Naive thymus-derived CD8-positive, alpha-beta T cell (primary cell): ENCODE measurements around the gene INO80D. TPM values are rescaled to one million over a fixed set of nuclear protein-coding genes. Genes with fewer than 3 reads are reported as not detected.
"Not testable (repeated sequence)": the region's sequence is repeated elsewhere in the genome, so short reads cannot be mapped to it uniquely, and the experiment has no call there.

Source experiments
- ATAC-seq, 2 donors: fragments of 150-1000 bp; cut with Tn5 transposase in 1 of 2; sonication (Bioruptor Pico), chemical (Tn5 transposase) in 1 of 2; 1 replicate in 1 of 2; 2 replicates in 1 of 2; pipeline ENCODE4 v1.10.0; 2021; ENCODE audit warnings: mild to moderate bottlenecking in 2 of 2, moderate library complexity in 2 of 2
- POLR2A ChIA-PET: fragments of 350-600 bp; sonication (Branson Sonifier 250); formaldehyde crosslinking; loops from one replicate; lab custom pipeline; 2021; ENCODE audit warnings: antibody characterized with exemption; lab: Charles Lee
- DNase-seq, 10 donors: peaks; one replicate each; pipeline versions ENCODE4 v3.0.0 to v3.0.0-alpha.2; 2020 to 2022
- H3K27ac Mint-ChIP-seq, 10 donors: one replicate each; pipeline ENCODE4 v1.8.0; 2020 to 2022; ENCODE audit warnings: mild to moderate bottlenecking in 10 of 10, mixed read lengths in 10 of 10, moderate library complexity in 4 of 10, inconsistent platforms in 1 of 10
- H3K27me3 Mint-ChIP-seq, 5 donors: one replicate each; pipeline ENCODE4 v1.8.0; 2021 to 2022; ENCODE audit warnings: mixed read lengths in 5 of 5
- H3K36me3 Mint-ChIP-seq, 3 donors: one replicate each; pipeline ENCODE4 v1.8.0; 2020 to 2022; ENCODE audit warnings: mixed read lengths in 3 of 3, mild to moderate bottlenecking in 2 of 3, inconsistent platforms in 1 of 3
- H3K4me1 Mint-ChIP-seq, 4 donors: one replicate each; pipeline ENCODE4 v1.8.0; 2021 to 2022; ENCODE audit warnings: mixed read lengths in 4 of 4
- H3K4me3 Mint-ChIP-seq, 10 donors: one replicate each; pipeline ENCODE4 v1.8.0; 2020 to 2022; ENCODE audit warnings: mild to moderate bottlenecking in 10 of 10, mixed read lengths in 10 of 10, moderate library complexity in 6 of 10, inconsistent platforms in 1 of 10
- H3K9me3 Mint-ChIP-seq, 9 donors: one replicate each; pipeline ENCODE4 v1.8.0; 2020 to 2022; ENCODE audit warnings: mixed read lengths in 9 of 9, mild to moderate bottlenecking in 3 of 9, inconsistent platforms in 1 of 9, moderate library complexity in 1 of 9
- polyA plus RNA-seq, 3 donors: library from polyadenylated mRNA; unstranded; fragments of 300-500 nt; fragmentation: Illumina TruSeq; gene quantifications; one replicate each; pipeline ENCODE4 v1.2.3, GENCODE V29; 2021
- total RNA-seq, 8 experiments: library from RNA in 2 of 8; stranded (reverse) in 2 of 8; gene quantifications; one replicate each; pipeline ENCODE4 v1.2.3 and lab custom pipeline; 2021 to 2026

Gene INO80D
- total and polyA plus RNA-seq, 5 experiments from 2014 or later, result 9.4 to 38.7 (median 13.1) TPM

- H3K27ac Mint-ChIP-seq, DNase-seq, ATAC-seq, H3K27me3 Mint-ChIP-seq, POLR2A ChIA-PET, H3K4me1 Mint-ChIP-seq, H3K9me3 Mint-ChIP-seq, H3K4me3 Mint-ChIP-seq: not testable (repeated sequence)
- H3K36me3 Mint-ChIP-seq, result peaks cover 4 to 21% (median 16%) of the 10 kb centered on the region in 3 donors
Observed at GRCh38 chr2:205988681-205989080, 97.3 kb downstream of the INO80D start.

GRCh38 chr2:205988274-205988673 is 97.7 kb downstream of the INO80D start:
- POLR2A ChIA-PET, result no interaction called here
- H3K4me1 Mint-ChIP-seq, result peaks cover 0 to 7% (median under 1%) of the 10 kb centered on the region in 4 donors
- no peaks in the 10 kb centered on the region for H3K27me3 Mint-ChIP-seq
- H3K27ac Mint-ChIP-seq, result no peak overlapping the region
- H3K4me3 Mint-ChIP-seq, result no peak overlapping the region
- ATAC-seq (no peak), DNase-seq (no peak)
- H3K9me3 Mint-ChIP-seq, result no peaks in the 10 kb centered on the region
- peaks cover 0 to 17% (median 13%) of the 10 kb centered on the region in 3 donors for H3K36me3 Mint-ChIP-seq

- H3K4me3 Mint-ChIP-seq, ATAC-seq, H3K27me3 Mint-ChIP-seq, H3K36me3 Mint-ChIP-seq, DNase-seq, H3K9me3 Mint-ChIP-seq, POLR2A ChIA-PET, H3K4me1 Mint-ChIP-seq, H3K27ac Mint-ChIP-seq: not testable (repeated sequence)
Observed at GRCh38 chr2:205986334-205986733, 99.6 kb downstream of the INO80D start.

- no peaks in the 10 kb centered on the region for H3K27me3 Mint-ChIP-seq
- H3K4me1 Mint-ChIP-seq, result peaks cover 0 to 6% (median under 1%) of the 10 kb centered on the region in 4 donors
- H3K9me3 Mint-ChIP-seq, result no peaks in the 10 kb centered on the region
- ATAC-seq (no peak), DNase-seq (no peak)
- H3K4me3 Mint-ChIP-seq, result no peak overlapping the region
- no peak overlapping the region for H3K27ac Mint-ChIP-seq
- POLR2A ChIA-PET, result no interaction called here
- peaks cover 0 to 5% (median 0%) of the 10 kb centered on the region in 3 donors for H3K36me3 Mint-ChIP-seq
Observed at GRCh38 chr2:205984381-205984780, 101.6 kb downstream of the INO80D start.

- Mint-ChIP-seq H3K4me1 (peaks cover 0 to 1% (median 0%) of the 10 kb centered on the region in 4 donors), H3K27ac (peak overlapping the region in 1 of 10 donors; percentile 53), H3K27me3 (no peaks in the 10 kb centered on the region), H3K4me3 (no peak overlapping the region), H3K9me3 (peaks cover 0 to 7% (median 0%) of the 10 kb centered on the region in 9 donors), H3K36me3 (peaks cover 0 to 13% (median 0%) of the 10 kb centered on the region in 3 donors)
- DNase-seq (no peak), ATAC-seq (no peak)
- POLR2A ChIA-PET, result no interaction called here
Observed at GRCh38 chr2:205982776-205983327, 103.1 kb downstream of the INO80D start.

- POLR2A ChIA-PET, H3K4me3 Mint-ChIP-seq, ATAC-seq, H3K27ac Mint-ChIP-seq, H3K4me1 Mint-ChIP-seq, H3K9me3 Mint-ChIP-seq, DNase-seq, H3K27me3 Mint-ChIP-seq: not testable (repeated sequence)
- peaks cover 0 to 13% (median 0%) of the 10 kb centered on the region in 3 donors for H3K36me3 Mint-ChIP-seq
Observed at GRCh38 chr2:205978728-205979127, 107.2 kb downstream of the INO80D start.

- H3K27me3 Mint-ChIP-seq, H3K9me3 Mint-ChIP-seq, DNase-seq, POLR2A ChIA-PET, H3K4me3 Mint-ChIP-seq, H3K27ac Mint-ChIP-seq, H3K4me1 Mint-ChIP-seq, ATAC-seq: not testable (repeated sequence)
- peaks cover 0 to 13% (median 0%) of the 10 kb centered on the region in 3 donors for H3K36me3 Mint-ChIP-seq
Observed at GRCh38 chr2:205977699-205978098, 108.3 kb downstream of the INO80D start.

- H3K36me3 Mint-ChIP-seq, result peaks cover 0 to 13% (median 0%) of the 10 kb centered on the region in 3 donors
- H3K27ac Mint-ChIP-seq, H3K9me3 Mint-ChIP-seq, DNase-seq, H3K27me3 Mint-ChIP-seq, H3K4me3 Mint-ChIP-seq, POLR2A ChIA-PET, H3K4me1 Mint-ChIP-seq, ATAC-seq: not testable (repeated sequence)
Observed at GRCh38 chr2:205976934-205977659, 108.9 kb downstream of the INO80D start.

- H3K27me3 Mint-ChIP-seq, result peaks cover 1 to 9% (median 5%) of the 10 kb centered on the region in 5 donors
- ATAC-seq (no peak), DNase-seq (no peak)
- H3K36me3 Mint-ChIP-seq, result peaks cover 0 to 13% (median 0%) of the 10 kb centered on the region in 3 donors
- H3K4me3 Mint-ChIP-seq, result no peak overlapping the region
- no peak overlapping the region for H3K27ac Mint-ChIP-seq
- POLR2A ChIA-PET, result no interaction called here
- H3K4me1 Mint-ChIP-seq, result no peaks in the 10 kb centered on the region
- peaks cover 0 to 7% (median 0%) of the 10 kb centered on the region in 9 donors for H3K9me3 Mint-ChIP-seq
Observed at GRCh38 chr2:205976120-205976814, 109.7 kb downstream of the INO80D start.

- DNase-seq (no peak), ATAC-seq (no peak)
- H3K36me3 Mint-ChIP-seq, result peaks cover 0 to 13% (median 0%) of the 10 kb centered on the region in 3 donors
- H3K4me3 Mint-ChIP-seq, result no peak overlapping the region
- H3K27ac Mint-ChIP-seq, result peak overlapping the region in 1 of 10 donors; percentile 55
- H3K4me1 Mint-ChIP-seq, result no peaks in the 10 kb centered on the region
- H3K9me3 Mint-ChIP-seq, result peaks cover 0 to 7% (median 0%) of the 10 kb centered on the region in 9 donors
- H3K27me3 Mint-ChIP-seq, result peaks cover 1 to 9% (median 6%) of the 10 kb centered on the region in 5 donors
- POLR2A ChIA-PET, result no interaction called here
Observed at GRCh38 chr2:205975082-205975949, 110.7 kb downstream of the INO80D start.

GRCh38 chr2:205972113-205972512 is 113.9 kb downstream of the INO80D start:
- DNase-seq, result no peak
- H3K4me3 Mint-ChIP-seq, result no peak overlapping the region
- no peaks in the 10 kb centered on the region for H3K36me3 Mint-ChIP-seq
- no peak for ATAC-seq
- H3K27me3 Mint-ChIP-seq, result peaks cover 1 to 9% (median 6%) of the 10 kb centered on the region in 5 donors
- H3K9me3 Mint-ChIP-seq, result peaks cover 0 to 1% (median 0%) of the 10 kb centered on the region in 9 donors
- POLR2A ChIA-PET, result no interaction called here
- H3K4me1 Mint-ChIP-seq, result no peaks in the 10 kb centered on the region
- no peak overlapping the region for H3K27ac Mint-ChIP-seq

GRCh38 chr2:205970348-205970747 is 115.6 kb downstream of the INO80D start:
- Mint-ChIP-seq H3K9me3 (no peaks in the 10 kb centered on the region), H3K4me1 (no peaks in the 10 kb centered on the region), H3K27me3 (peaks cover 0 to 6% (median 4%) of the 10 kb centered on the region in 5 donors), H3K27ac (no peak overlapping the region), H3K36me3 (no peaks in the 10 kb centered on the region), H3K4me3 (no peak overlapping the region)
- DNase-seq (no peak), ATAC-seq (no peak)
- POLR2A ChIA-PET, result no interaction called here
